Inflammatory macrophage (primary cell): ENCODE data around the gene FAM216B.

Source experiments
- DNase-seq, 2 donors: peaks; one replicate each; pipeline ENCODE4 v3.0.0-alpha.2; 2020 to 2022

Gene FAM216B

DNA sequence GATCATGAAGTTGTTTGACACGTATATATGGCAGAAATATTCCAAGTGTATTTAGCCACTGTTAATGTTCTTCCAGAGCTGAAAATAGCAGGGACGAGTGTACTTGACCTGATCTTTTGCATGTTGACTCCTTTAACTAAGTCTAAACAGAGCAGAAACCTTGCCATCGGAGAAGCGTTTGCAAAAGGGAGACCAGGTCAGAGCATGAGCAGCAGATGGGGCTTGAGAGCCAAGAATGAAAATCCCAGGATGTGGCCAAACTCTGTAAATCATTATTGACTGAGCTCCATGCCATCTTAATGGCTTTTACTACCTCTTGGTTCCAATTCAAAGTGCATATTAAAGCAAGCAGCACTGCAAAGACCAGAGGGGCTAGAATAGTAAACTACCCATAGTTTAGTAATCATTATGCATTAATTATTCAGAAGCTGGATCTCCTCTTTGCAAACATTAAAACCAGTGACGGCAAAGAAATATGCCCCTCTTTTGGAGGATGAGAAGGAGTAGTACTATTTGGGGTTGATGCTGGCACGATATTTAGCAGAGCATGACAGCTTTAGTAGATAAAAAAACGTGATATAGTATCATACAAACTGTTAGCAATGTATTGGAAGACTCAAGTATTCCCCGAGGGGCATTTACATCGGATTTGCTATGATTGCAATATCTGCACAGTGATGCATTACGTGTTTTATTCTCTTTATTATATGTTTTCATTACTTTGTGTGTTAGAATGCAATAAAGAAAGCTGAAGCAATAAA, 55.7 kb downstream of the FAM216B start:
- no peak for DNase-seq
